ENCODE results near the gene EFL1. TPM values are rescaled to one million over a fixed set of nuclear protein-coding genes. Genes with fewer than 3 reads are reported as not detected.

The EFL1 gene
- total and polyA plus RNA-seq, 2 of the 4 experiments (the other 2 are of a cell fraction) = 10.1 to 24.6 TPM

DNA sequence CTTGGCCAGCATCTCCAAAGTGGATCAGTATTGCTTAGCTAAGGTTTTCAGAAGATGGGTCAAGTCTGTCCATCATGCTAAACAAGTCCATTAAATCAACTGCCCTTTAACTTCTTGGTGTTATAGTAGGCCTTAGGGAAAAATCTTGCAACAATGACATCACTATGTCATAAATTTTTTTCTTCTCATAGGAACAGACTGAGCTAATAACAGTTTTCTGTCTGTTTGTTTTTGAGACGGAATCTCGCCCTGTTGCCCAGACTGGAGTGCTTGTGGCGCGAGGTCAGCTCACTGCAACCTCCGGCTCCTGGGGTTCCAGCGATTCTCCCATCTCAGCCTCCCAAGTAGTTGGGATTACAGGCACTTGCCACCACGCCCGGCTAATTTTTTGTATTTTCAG, 94.2 kb downstream of the EFL1 start:
- H2BK20ac ChIP-seq (ENCODE audit: low read depth, low read length) = no peak overlapping the region
- no peaks in the 10 kb centered on the region for H3K9me1 ChIP-seq (ENCODE audit: insufficient read depth, low read length)
- ChIA-PET POLR2A (ENCODE audit: unreplicated experiment) (interaction anchor here (0.6 kb wide), 1 partner anchor 21 kb away, joined by 5 read pairs; no protein-coding TSS in a partner anchor), CTCF (no interaction called here)
- intact Hi-C loops (cut with micrococcal nuclease) = no loop called here
- no CpG with 5 or more reads among the region's 8 CpGs for WGBS, 2 experiments (ENCODE audit: extremely low coverage in 2 of 2, insufficient read length in 1 of 2)
- BruUV-seq (replicated peaks) = no TSS peak
- no peak overlapping the region for H3K27ac ChIP-seq (ENCODE audit: insufficient read depth, low read length)
- H3K9me3 ChIP-seq (ENCODE audit: control insufficient read depth, insufficient read depth, low read length) = no peaks in the 10 kb centered on the region
- H4K5ac ChIP-seq (ENCODE audit: low read depth, low read length) = no peak overlapping the region
- H3K27me3 ChIP-seq (ENCODE audit: control insufficient read depth, insufficient read depth, low read length) = no peaks in the 10 kb centered on the region
- H3K23ac ChIP-seq (ENCODE audit: low read depth, low read length) = no peak overlapping the region
- H3K14ac ChIP-seq (replicated peaks; ENCODE audit: low read depth, low read length) = no peak overlapping the region
- no peak overlapping the region for H3K4ac ChIP-seq (ENCODE audit: low read depth, low read length)
- H3K4me2 ChIP-seq (ENCODE audit: low read depth, low read length) = no peak overlapping the region
- TF ChIP-seq NFE2L2 (IDR thresholded peaks at IDR 0.05; ENCODE audit: low read depth, low read length) (no peak), CEBPB (IDR thresholded peaks at IDR 0.05; ENCODE audit: low read depth, low read length) (no peak), RAD21 (IDR thresholded peaks at IDR 0.05; ENCODE audit: low read length) (no peak)
- TF ChIP-seq, protein P1, sequence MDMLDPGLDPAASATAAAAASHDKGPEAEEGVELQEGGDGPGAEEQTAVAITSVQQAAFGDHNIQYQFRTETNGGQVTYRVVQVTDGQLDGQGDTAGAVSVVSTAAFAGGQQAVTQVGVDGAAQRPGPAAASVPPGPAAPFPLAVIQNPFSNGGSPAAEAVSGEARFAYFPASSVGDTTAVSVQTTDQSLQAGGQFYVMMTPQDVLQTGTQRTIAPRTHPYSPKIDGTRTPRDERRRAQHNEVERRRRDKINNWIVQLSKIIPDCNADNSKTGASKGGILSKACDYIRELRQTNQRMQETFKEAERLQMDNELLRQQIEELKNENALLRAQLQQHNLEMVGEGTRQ (IDR thresholded peaks at IDR 0.05; ENCODE audit: low read depth, low read length) = no peak
- TF ChIP-seq, protein P2, sequence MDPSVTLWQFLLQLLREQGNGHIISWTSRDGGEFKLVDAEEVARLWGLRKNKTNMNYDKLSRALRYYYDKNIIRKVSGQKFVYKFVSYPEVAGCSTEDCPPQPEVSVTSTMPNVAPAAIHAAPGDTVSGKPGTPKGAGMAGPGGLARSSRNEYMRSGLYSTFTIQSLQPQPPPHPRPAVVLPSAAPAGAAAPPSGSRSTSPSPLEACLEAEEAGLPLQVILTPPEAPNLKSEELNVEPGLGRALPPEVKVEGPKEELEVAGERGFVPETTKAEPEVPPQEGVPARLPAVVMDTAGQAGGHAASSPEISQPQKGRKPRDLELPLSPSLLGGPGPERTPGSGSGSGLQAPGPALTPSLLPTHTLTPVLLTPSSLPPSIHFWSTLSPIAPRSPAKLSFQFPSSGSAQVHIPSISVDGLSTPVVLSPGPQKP (IDR thresholded peaks at IDR 0.05; ENCODE audit: borderline replicate concordance, low read depth, low read length) = no peak
- no peak overlapping the region for H3K56ac ChIP-seq (ENCODE audit: extremely low read depth, insufficient read depth, low read length)
- no peak overlapping the region for H2BK5ac ChIP-seq (ENCODE audit: low read depth, low read length, poor library complexity, severe bottlenecking)
- DNase-seq = no peak
- no peak overlapping the region for H4K8ac ChIP-seq (ENCODE audit: low read depth in 2 of 2, low read length in 2 of 2)
- H3K18ac ChIP-seq (ENCODE audit: low read depth, low read length) = no peak overlapping the region
- H3K4me3 ChIP-seq (ENCODE audit: insufficient read depth, low read depth, low read length) = no peak overlapping the region
- dilution Hi-C loops (cut with HindIII; ENCODE audit: low sequenced_read_pairs, unreplicated experiment) = no loop called here
- no peaks in the 10 kb centered on the region for H4K20me1 ChIP-seq (ENCODE audit: insufficient read depth, low read length)
- H3K79me1 ChIP-seq (ENCODE audit: low read depth in 1 of 2, low read length in 2 of 2) = peaks cover 4 to 7% of the 10 kb centered on the region in 2 experiments; a peak in 2 of 4 replicates
- H3K4me1 ChIP-seq (ENCODE audit: control insufficient read depth, insufficient read depth, low read length) = no peaks in the 10 kb centered on the region
- H2BK15ac ChIP-seq (ENCODE audit: low read depth, low read length) = no peak overlapping the region
- ATAC-seq (ENCODE audit: low read depth) = no peak
- H4K91ac ChIP-seq (ENCODE audit: insufficient read depth, low read depth, low read length) = no peak overlapping the region
- H2AK5ac ChIP-seq (ENCODE audit: low read depth, low read length) = no peak overlapping the region
- H2AK9ac ChIP-seq (replicated peaks; ENCODE audit: low read depth, low read length, poor library complexity) = no peak overlapping the region
- in situ Hi-C loops (cut with MboI; ENCODE audit: low sequenced_read_pairs) = no loop called here
- no peak overlapping the region for H2BK120ac ChIP-seq (ENCODE audit: low read depth, low read length)
- H3K36me3 ChIP-seq (ENCODE audit: control insufficient read depth, insufficient read depth, low read length) = no peaks in the 10 kb centered on the region
- H2AFZ ChIP-seq (replicated peaks; ENCODE audit: low read length, poor library complexity) = no peak overlapping the region
- H3K9ac ChIP-seq (ENCODE audit: low read depth, low read length) = no peak overlapping the region
